GM12891 (cell line): ENCODE data around the gene LMX1A.

ENCODE experiments used
- DNase-seq: peaks from one replicate; pipeline ENCODE4 v3.0.0; 2011; ENCODE audit warnings: low spot score; ENCODE audit not compliant: insufficient read length
- FAIRE-seq: peaks from 2 replicates; lab custom pipeline; 2011; peaks lifted over from hg19 to GRCh38; lab: Jason Lieb, UNC
- PAX5 ChIP-seq: IDR thresholded peaks from 2 replicates; pipeline ENCODE4 v1.6.1; 2011; ENCODE audit warnings: low read length, moderate library complexity, mild to moderate bottlenecking; ENCODE audit not compliant: insufficient read depth, severe bottlenecking
- POLR2A ChIP-seq: IDR thresholded peaks from 2 replicates; pipeline ENCODE4 v1.6.1; 2011; ENCODE audit warnings: low read depth, low read length, control low read depth
- POLR2AphosphoS5 ChIP-seq: IDR thresholded peaks from 2 replicates; pipeline ENCODE4 v1.6.1; 2011; ENCODE audit warnings: low read depth, low read length, control low read depth
- POU2F2 ChIP-seq: IDR thresholded peaks from 2 replicates; pipeline ENCODE4 v1.6.1; 2011; ENCODE audit warnings: low read depth, mild to moderate bottlenecking, control low read depth, low read length, moderate library complexity
- SPI1 ChIP-seq: IDR thresholded peaks from 2 replicates; pipeline ENCODE4 v1.6.1; 2011; ENCODE audit warnings: low read depth, low read length, control low read depth
- TAF1 ChIP-seq: IDR thresholded peaks from 2 replicates; pipeline ENCODE4 v1.6.1; 2011; ENCODE audit warnings: low read depth, low read length, control low read depth

Gene LMX1A

GRCh38 chr1:165383599-165384405, 27.3 kb upstream of the LMX1A start:
- TF ChIP-seq POLR2A: no peak
- FAIRE-seq: no peak
- DNase-seq: no peak

- TF ChIP-seq SPI1 (no peak), POLR2AphosphoS5 (no peak), PAX5 (no peak), POU2F2 (no peak), POLR2A (no peak), TAF1 (no peak)
- DNase-seq (no peak), FAIRE-seq (no peak)
These were observed 26.6 kb upstream of the LMX1A start for GRCh38 chr1:165383067-165383466.

- DNase-seq (no peak), FAIRE-seq (no peak)
- TF ChIP-seq TAF1 (no peak), POLR2AphosphoS5 (no peak), POLR2A (no peak), PAX5 (no peak), POU2F2 (no peak), SPI1 (no peak)
These were observed 25.4 kb upstream of the LMX1A start for GRCh38 chr1:165381745-165382505.

DNA sequence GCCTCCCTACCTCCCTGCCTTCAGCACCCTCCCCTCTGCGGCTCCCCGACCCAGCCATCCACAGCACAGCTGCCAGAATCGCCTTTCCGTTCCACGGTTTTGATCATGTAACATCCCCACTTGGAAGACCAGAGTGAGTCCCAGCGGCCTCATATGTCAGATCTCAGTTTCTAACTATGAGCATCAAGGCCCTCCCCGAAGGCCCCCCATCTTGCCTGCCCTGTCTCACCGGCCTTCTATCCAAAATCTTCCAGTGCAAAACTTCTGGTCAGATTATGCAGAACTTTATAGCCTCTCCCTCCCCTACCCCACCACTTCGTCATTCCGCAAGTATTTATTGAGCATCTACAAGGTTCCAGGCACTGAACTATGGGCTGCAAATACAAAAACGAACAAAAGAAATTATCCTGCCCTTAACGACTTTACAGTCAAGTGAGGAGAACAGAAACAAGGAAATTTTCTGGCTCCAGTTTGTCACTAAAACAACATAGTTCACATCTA, 20.3 kb upstream of the LMX1A start:
- FAIRE-seq (no peak), DNase-seq (no peak)
- TF ChIP-seq PAX5: no peak
- TF ChIP-seq SPI1: no peak
- no peak for TF ChIP-seq POU2F2
- no peak for TF ChIP-seq POLR2AphosphoS5
- no peak for TF ChIP-seq TAF1
- TF ChIP-seq POLR2A: no peak

- no peak for TF ChIP-seq SPI1
- FAIRE-seq (no peak), DNase-seq (no peak)
These were observed 19.7 kb upstream of the LMX1A start for GRCh38 chr1:165376041-165376810.

DNA sequence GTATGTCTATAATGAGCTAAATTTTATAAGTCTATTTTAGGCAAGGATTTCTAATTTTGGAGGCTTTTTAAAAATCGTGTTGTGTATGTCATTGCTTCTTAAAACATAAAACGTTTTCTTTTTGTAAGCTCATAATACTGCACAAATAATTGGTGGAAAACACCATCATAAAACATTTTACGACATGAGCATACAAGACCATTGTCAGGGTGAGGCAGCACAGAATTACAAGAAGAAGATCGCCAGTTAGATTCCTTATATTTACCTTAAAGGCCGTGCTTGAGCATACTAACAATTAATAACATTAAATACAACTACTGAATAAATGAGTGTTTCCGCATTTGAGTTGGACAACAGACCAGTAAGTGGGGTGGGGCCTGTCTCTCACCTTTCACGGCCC, 19.1 kb upstream of the LMX1A start:
- FAIRE-seq: no peak
- DNase-seq: no peak
- no peak for TF ChIP-seq POU2F2

- DNase-seq (no peak), FAIRE-seq (no peak)
- TF ChIP-seq PAX5: no peak
- no peak for TF ChIP-seq SPI1
- no peak for TF ChIP-seq POU2F2
- no peak for TF ChIP-seq POLR2AphosphoS5
- TF ChIP-seq POLR2A: no peak
- no peak for TF ChIP-seq TAF1
These were observed 15.2 kb upstream of the LMX1A start for GRCh38 chr1:165371588-165372225.

DNA sequence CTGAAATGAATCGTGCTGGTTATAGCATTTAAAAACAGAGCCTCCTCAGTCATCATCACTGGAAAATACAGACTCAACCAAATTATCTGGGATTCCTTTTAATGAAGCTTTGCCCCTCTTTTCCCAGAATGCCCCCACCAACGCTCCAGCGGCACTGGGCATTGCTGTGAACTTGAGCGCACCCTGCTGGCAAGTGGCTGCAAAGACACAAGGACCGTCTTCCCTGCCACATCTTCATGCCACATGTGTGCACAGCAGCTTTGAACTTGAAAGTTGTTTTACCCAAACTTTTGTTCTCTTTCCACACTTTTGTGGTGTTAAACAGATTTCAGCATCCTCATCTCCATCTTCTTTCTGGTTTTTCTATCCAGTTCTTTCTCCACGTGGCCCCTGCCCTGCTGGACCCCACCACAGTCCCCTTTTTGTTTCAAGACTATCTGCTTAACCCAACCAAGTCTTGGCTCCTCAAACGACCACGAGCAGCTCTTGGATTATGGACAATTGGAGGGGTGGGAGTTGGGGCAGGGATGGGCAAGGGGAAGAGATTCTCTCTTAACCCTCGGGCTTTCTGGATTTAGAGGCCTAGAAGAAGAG, 12.8 kb upstream of the LMX1A start:
- no peak for TF ChIP-seq POU2F2
- TF ChIP-seq POLR2A: no peak
- TF ChIP-seq SPI1: no peak
- TF ChIP-seq POLR2AphosphoS5: no peak
- no peak for TF ChIP-seq TAF1
- TF ChIP-seq PAX5: no peak
- DNase-seq (no peak), FAIRE-seq (peak; percentile 82)
